H9 (cell line): Measurements from ENCODE around the gene MALSU1. TPM values are rescaled to one million over a fixed set of nuclear protein-coding genes. Genes with fewer than 3 reads are reported as not detected.

Source experiments
- DNase-seq: peaks from one replicate; pipeline ENCODE4 v3.0.0-alpha.2; 2017
- H2AFZ ChIP-seq: one replicate; pipeline ENCODE4 v1.6.1; 2013; ENCODE audit warnings: mild to moderate bottlenecking, low read length, control low read depth, moderate library complexity
- H2AK5ac ChIP-seq: 2 replicates; pipeline ENCODE4 v1.6.1; 2013; ENCODE audit warnings: low read length, control low read depth, mixed read lengths; ENCODE audit not compliant: insufficient read length
- H2BK120ac ChIP-seq: one replicate; pipeline ENCODE4 v1.6.1; 2013; ENCODE audit warnings: low read depth, mild to moderate bottlenecking, low read length, control low read depth, inconsistent platforms; ENCODE audit not compliant: poor library complexity, severe bottlenecking
- H2BK12ac ChIP-seq: 2 replicates; pipeline ENCODE4 v1.6.1; 2013; ENCODE audit warnings: low read length, control low read depth, mixed read lengths, low read depth; ENCODE audit not compliant: insufficient read length
- H2BK15ac ChIP-seq: 2 replicates; pipeline ENCODE4 v1.6.1; 2013; ENCODE audit warnings: low read depth, low read length, control low read depth
- H2BK20ac ChIP-seq: one replicate; pipeline ENCODE4 v1.6.1; 2013; ENCODE audit warnings: low read depth, mild to moderate bottlenecking, low read length, control low read depth, inconsistent platforms; ENCODE audit not compliant: poor library complexity, severe bottlenecking
- H2BK5ac ChIP-seq: 2 replicates; pipeline ENCODE4 v1.6.1; 2013; ENCODE audit warnings: low read length, control low read depth, mixed read lengths; ENCODE audit not compliant: insufficient read length
- H3K14ac ChIP-seq: 2 replicates; pipeline ENCODE4 v1.6.1; 2013; ENCODE audit warnings: low read length, control low read depth; ENCODE audit not compliant: insufficient read depth
- H3K18ac ChIP-seq: 2 replicates; pipeline ENCODE4 v1.6.1; 2013; ENCODE audit warnings: low read depth, mild to moderate bottlenecking, mixed read lengths, low read length, control low read depth; ENCODE audit not compliant: insufficient read length
- H3K23ac ChIP-seq: 2 replicates; pipeline ENCODE4 v1.6.1; 2013; ENCODE audit warnings: low read length, control low read depth, mixed read lengths, low read depth; ENCODE audit not compliant: insufficient read length
- H3K23me2 ChIP-seq: 2 replicates; pipeline ENCODE4 v1.6.1; 2013; ENCODE audit warnings: low read depth, mild to moderate bottlenecking, mixed read lengths, low read length, control low read depth; ENCODE audit not compliant: insufficient read length, poor library complexity, severe bottlenecking
- H3K27ac ChIP-seq: 2 replicates; pipeline ENCODE4 v1.5.1; 2013; ENCODE audit warnings: low read length, control low read depth, mixed read lengths, low read depth; ENCODE audit not compliant: insufficient read length
- H3K27me3 ChIP-seq: 2 replicates; pipeline ENCODE4 v1.6.1; 2013; ENCODE audit warnings: low read length, control low read depth, inconsistent platforms; ENCODE audit not compliant: insufficient read depth
- H3K4ac ChIP-seq: 2 replicates; pipeline ENCODE4 v1.6.1; 2013; ENCODE audit warnings: low read depth, mild to moderate bottlenecking, control low read depth, inconsistent platforms, low read length, moderate library complexity
- H3K4me1 ChIP-seq: 2 replicates; pipeline ENCODE4 v1.6.1; 2013; ENCODE audit warnings: low read length, control low read depth, inconsistent platforms; ENCODE audit not compliant: insufficient read depth
- H3K4me2 ChIP-seq: 2 replicates; pipeline ENCODE4 v1.6.1; 2013; ENCODE audit warnings: low read length, control low read depth, mixed read lengths; ENCODE audit not compliant: insufficient read length, insufficient read depth
- H3K56ac ChIP-seq: 2 replicates; pipeline ENCODE4 v1.6.1; 2013; ENCODE audit warnings: low read depth, mild to moderate bottlenecking, mixed read lengths, low read length, control low read depth; ENCODE audit not compliant: insufficient read length
- H3K79me1 ChIP-seq: 2 replicates; pipeline ENCODE4 v1.6.1; 2013; ENCODE audit warnings: low read depth, mild to moderate bottlenecking, moderate library complexity, low read length, control low read depth, inconsistent platforms; ENCODE audit not compliant: insufficient read depth, poor library complexity, severe bottlenecking
- H3K79me2 ChIP-seq: 2 replicates; pipeline ENCODE4 v1.6.1; 2013; ENCODE audit warnings: low read length, control low read depth, inconsistent platforms; ENCODE audit not compliant: insufficient read depth
- H3K9ac ChIP-seq: 2 replicates; pipeline ENCODE4 v1.6.1; 2013; ENCODE audit warnings: low read length, control low read depth, mixed read lengths; ENCODE audit not compliant: insufficient read length; ENCODE audit errors: extremely low read depth
- H3K9me3 ChIP-seq: one replicate; pipeline ENCODE4 v1.6.1; 2013; ENCODE audit warnings: low read depth, low read length, inconsistent platforms; ENCODE audit not compliant: control insufficient read depth
- H3T11ph ChIP-seq: one replicate; pipeline ENCODE4 v1.6.1; 2013; ENCODE audit warnings: mild to moderate bottlenecking, low read length, control low read depth, inconsistent platforms
- H4K20me1 ChIP-seq: one replicate; pipeline ENCODE4 v1.6.1; 2013; ENCODE audit not compliant: control insufficient read depth, insufficient read length, insufficient read depth
- H4K5ac ChIP-seq: 2 replicates; pipeline ENCODE4 v1.6.1; 2013; ENCODE audit warnings: low read depth, mild to moderate bottlenecking, mixed read lengths, low read length, control low read depth; ENCODE audit not compliant: insufficient read length
- H4K8ac ChIP-seq: replicated peaks from 2 replicates; pipeline ENCODE4 v1.6.1; 2013; ENCODE audit warnings: low read length, control low read depth, mixed read lengths, low read depth; ENCODE audit not compliant: insufficient read length
- H4K91ac ChIP-seq: 2 replicates; pipeline ENCODE4 v1.6.1; 2013; ENCODE audit warnings: low read depth, mild to moderate bottlenecking, moderate library complexity, mixed read lengths, low read length, control low read depth; ENCODE audit not compliant: insufficient read length
- H3K27ac Mint-ChIP-seq, 3 experiments: 2 replicates in 2 of 3; 3 replicates in 1 of 3; pipeline ENCODE4 v1.8.0; 2020 to 2021; ENCODE audit warnings: mixed read lengths in 3 of 3, mild to moderate bottlenecking in 1 of 3, moderate library complexity in 1 of 3
- H3K27me3 Mint-ChIP-seq: 2 replicates; pipeline ENCODE4 v1.8.0; 2021; ENCODE audit warnings: low read depth, mild to moderate bottlenecking, moderate library complexity, mixed read lengths
- H3K36me3 Mint-ChIP-seq, 3 experiments: 2 replicates in 2 of 3; 3 replicates in 1 of 3; pipeline ENCODE4 v1.8.0; 2020 to 2021; ENCODE audit warnings: low read depth in 3 of 3, mixed read lengths in 3 of 3; ENCODE audit not compliant: insufficient read depth in 1 of 3
- H3K4me1 Mint-ChIP-seq, 2 experiments: 2 replicates each; pipeline ENCODE4 v1.8.0; 2020; ENCODE audit warnings: mixed read lengths in 2 of 2
- H3K4me3 Mint-ChIP-seq, 2 experiments: 2 replicates in 1 of 2; 3 replicates in 1 of 2; pipeline ENCODE4 v1.8.0; 2020 to 2021; ENCODE audit warnings: mild to moderate bottlenecking in 2 of 2, mixed read lengths in 2 of 2, moderate library complexity in 1 of 2
- H3K9me3 Mint-ChIP-seq, 2 experiments: 2 replicates in 1 of 2; 3 replicates in 1 of 2; pipeline ENCODE4 v1.8.0; 2020; ENCODE audit warnings: mild to moderate bottlenecking in 2 of 2, mixed read lengths in 2 of 2, moderate library complexity in 1 of 2
- CTCF ChIP-seq: fragments of 200-600 bp; sonication (generic); conservative IDR thresholded peaks from 3 replicates; pipeline ENCODE4 v1.8.0; 2021; ENCODE audit warnings: antibody characterized with exemption, mild to moderate bottlenecking
- WGBS: extraction: QIAGEN DNeasy Blood & Tissue Kit; methylation state at CpG from one replicate; pipeline ENCODE4 v1.1.7; 2013; ENCODE audit warnings: missing lambda C conversion rate, low lambda C conversion rate, mixed read lengths; ENCODE audit not compliant: insufficient read length; ENCODE audit errors: extremely low coverage; 5-methylcytosine and 5-hydroxymethylcytosine counted together
- total RNA-seq: library from RNA; stranded (reverse); gene quantifications from 2 replicates; pipeline ENCODE4 v1.2.1, GENCODE V29; 2021

Gene MALSU1
- total RNA-seq, 1 experiment from 2014 or later = 83.4 TPM

GRCh38 chr7:23353172-23353571 lies 54.0 kb downstream of the MALSU1 start:
- Histone ChIP-seq H2BK20ac (no peak overlapping the region), H3K4me1 (no peaks in the 10 kb centered on the region), H4K91ac (no peak overlapping the region), H4K20me1 (no peaks in the 10 kb centered on the region), H3K4me2 (no peak overlapping the region), H2BK12ac (no peak overlapping the region), H2BK120ac (no peak overlapping the region), H4K8ac (no peak overlapping the region), H3T11ph (no peak overlapping the region), H3K79me1 (peaks cover 9% of the 10 kb centered on the region), H2BK5ac (peak overlapping the region; percentile 8), H3K27me3 (no peaks in the 10 kb centered on the region), H3K4ac (no peak overlapping the region), H4K5ac (no peak overlapping the region), H2AFZ (no peak overlapping the region), H3K9me3 (no peaks in the 10 kb centered on the region), H3K23me2 (no peaks in the 10 kb centered on the region), H3K79me2 (peaks cover 3% of the 10 kb centered on the region; the same call in 1 of the 2 replicates), H3K56ac (no peak overlapping the region), H3K14ac (no peak overlapping the region), H3K27ac (no peak overlapping the region), H2BK15ac (no peak overlapping the region), H3K18ac (no peak overlapping the region), H3K23ac (no peak overlapping the region), H3K9ac (no peak overlapping the region), H2AK5ac (no peak overlapping the region)
- no peak for DNase-seq
- Mint-ChIP-seq H3K4me3 (no peak overlapping the region), H3K4me1 (peaks cover 30 to 46% of the 10 kb centered on the region in 2 experiments), H3K36me3 (peaks cover 20 to 57% (median 47%) of the 10 kb centered on the region in 3 experiments; a peak in 6 of 7 replicates), H3K27ac (peak overlapping the region in 2 of 3 experiments; percentile 41 to 76; a peak in 4 of 7 replicates), H3K9me3 (no peaks in the 10 kb centered on the region), H3K27me3 (no peaks in the 10 kb centered on the region)
- no CpG with 5 or more reads among the region's 5 CpGs for WGBS
- TF ChIP-seq CTCF = no peak
